HG03565 (cell line): ENCODE data around the gene FZR1.
"Not testable (repeated sequence)": the region's sequence is repeated elsewhere in the genome, so short reads cannot be mapped to it uniquely, and the experiment has no call there.

Experiments used
- ATAC-seq: cut with Tn5 transposase; IDR thresholded peaks from one replicate; pipeline ENCODE4 v1.9.1; 2021; ENCODE audit warnings: mild to moderate bottlenecking, moderate library complexity; ENCODE audit not compliant: unreplicated experiment

Gene FZR1

DNA sequence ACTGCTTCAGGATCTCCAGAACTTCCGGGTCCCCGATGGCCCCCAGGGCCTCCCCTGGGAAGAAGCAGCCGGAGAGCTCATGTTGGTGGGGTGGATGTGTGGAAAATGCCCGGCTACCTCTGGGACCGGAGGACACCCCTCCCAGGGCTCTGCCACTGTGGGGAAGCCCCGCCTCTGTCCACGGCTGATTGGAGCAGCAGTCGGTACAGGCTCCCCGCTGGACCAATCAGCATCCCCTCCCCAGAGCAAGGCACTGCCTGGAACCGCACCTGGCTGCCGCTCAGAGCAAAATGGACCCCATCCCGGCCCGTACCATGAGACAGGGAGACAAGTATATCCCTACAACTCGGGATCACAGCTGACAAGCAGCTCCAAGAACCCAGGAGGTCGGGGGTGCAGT lies 12.1 kb upstream of the FZR1 start:
- ATAC-seq = no peak

DNA sequence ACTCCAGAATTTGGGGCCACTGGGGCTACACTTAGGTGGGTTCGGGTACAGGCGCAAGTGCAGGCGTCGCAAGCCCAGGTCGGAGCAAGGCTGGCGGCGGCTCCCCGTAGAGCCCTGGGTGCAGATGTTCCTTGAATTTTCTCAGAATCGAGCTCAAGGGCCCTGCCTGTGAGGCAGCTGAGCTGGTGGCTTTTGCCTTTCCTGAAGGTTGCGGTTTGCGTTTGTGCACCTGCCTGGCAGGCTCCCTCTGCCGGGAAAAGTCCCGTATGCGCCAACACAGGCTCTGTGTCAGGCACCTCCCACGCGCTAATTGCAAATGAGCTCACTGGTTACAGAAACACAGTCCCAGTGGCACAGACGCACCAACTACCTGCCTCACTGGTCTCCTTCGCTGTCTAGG lies 11.6 kb upstream of the FZR1 start:
- ATAC-seq = no peak

DNA sequence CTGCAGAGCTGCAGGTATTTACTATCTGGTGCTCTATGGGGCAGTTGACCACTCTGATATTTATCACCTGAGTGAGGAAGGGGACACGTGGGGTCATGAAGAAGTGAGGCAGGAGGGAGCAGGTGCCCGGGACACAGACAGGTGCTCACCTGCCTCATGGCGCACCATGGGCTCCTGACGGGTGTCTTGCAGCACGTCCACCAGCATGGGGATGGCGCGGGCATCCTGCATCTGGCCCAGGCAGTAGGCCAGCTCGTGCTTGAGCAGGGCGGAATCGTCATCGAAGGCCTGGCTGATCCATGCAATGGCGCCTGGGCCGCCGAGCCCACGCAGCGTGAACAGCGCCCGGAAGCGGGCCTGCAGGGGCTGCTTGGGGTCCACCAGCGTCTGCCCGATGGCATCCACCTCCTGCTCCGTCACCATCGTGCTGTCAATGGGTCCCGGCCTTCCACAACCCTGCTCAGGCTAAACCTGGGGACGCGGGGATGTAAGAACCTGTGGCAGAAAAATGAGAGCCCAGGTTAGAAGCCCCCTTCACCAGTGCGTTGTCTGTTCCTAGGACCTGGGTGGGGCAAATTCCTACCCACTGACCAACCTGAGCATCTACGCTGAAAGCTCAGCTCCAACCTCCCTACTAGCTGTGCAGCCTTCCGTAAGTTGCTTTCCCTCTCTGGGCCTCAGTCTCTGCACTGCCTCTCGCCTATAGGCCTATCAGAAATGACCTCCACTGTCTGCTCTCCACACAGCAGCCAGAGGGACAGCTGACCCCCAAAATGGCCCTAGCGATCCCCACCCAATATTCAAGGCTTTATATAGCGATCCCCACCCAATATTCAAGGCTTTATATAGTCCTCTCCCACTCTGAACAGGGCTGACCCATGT lies 9.5 kb upstream of the FZR1 start:
- ATAC-seq = no peak

DNA sequence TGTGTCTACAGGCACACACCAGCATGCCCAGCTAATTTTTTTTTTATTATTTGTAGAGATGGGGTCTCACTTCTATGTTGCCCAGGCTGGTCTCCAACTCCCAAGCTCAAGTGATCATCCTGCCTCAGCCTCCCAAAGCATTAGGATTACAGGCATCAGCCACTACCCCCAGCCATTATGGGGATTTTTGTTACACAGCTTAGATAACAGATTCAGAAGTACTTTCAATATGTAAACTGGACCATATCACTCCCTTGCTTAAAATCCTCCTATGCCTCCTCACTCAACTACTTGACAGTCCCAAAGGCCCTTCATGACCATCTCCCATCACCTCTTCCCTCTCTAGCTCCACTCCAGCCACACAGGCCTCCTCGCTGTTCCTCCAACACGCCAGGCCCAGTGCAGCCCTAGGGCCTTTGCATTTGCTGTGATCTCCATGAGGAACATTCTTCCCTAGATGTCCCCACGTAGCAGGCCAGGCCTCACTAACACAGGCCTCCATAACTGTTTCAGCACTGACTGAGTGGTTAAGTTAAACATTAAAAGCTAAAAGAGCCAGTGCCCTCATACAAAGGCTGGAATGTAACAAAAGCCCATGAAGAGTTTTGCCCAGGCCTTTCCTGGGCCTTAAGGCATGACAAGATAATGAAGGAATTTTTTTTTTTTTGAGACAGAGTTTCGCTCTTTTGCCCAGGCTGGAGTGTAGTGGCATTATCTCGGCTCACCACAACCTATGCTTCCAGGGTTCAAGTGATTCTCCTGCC lies 8.2 kb upstream of the FZR1 start:
- no peak for ATAC-seq

DNA sequence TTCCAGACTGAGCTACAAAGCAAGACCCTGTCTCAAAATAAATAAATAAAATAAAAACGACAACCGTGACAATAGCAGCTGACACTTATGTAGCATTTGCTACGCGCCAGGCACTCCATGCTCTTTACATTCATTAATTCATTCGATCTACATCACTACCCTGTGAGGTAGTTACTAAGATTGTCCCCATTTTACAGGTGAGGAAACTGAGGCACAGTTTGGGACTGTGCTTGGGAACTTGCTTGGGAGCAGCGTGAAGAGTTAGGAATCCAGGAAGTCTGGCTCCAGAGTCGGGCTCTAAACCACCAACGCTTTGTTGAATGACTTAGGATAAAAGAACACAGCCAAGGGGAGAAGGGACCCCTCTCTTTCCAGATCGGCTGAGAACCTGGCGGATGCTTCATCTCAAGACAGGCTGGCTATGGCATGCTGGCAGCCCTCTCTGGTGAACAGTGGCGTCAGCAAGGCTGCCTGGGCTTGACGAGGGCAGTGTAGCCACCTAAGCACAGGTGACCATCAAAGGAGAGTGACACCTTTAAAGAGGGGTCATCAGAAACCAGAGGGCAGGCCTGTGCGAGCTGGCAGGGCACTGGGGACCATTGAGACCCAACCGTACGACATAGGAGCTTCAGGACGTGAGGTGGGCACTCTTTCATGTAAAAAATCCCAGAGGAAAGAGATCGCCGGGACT lies 6.2 kb upstream of the FZR1 start:
- ATAC-seq = no peak

DNA sequence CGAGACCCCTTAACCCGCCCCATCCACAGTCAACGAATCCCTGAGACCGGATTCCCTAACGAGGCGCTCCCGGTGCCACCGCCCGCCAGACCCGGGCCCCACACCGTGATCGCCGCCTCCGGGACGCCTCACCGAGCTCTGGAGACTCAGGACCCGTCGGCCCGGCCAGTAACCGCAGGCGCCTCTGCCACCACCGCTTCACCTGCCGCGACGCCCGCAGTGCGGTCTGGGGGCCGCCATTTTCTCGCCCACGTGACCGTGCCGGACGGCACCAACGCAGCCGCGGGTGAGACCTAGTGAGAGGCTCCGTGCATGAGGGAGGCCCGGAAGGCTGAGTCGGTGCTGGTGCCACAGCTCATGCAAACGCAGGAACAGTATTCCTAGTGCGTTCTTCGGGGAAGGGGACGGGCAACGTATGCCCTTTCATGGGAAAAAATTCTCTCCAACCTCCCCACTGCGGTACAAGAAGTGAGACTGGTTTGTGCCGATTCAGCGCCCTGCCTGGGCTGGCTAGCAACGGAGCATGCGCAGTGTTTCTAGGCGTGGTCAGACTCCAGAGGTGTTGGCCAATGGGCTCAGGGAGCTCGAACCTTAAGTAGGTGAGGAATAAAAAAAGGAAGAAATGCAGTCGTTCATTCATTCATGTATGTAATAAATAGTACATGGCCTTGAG lies 5.5 kb upstream of the FZR1 start, which contains the start of gene DOHH:
TSS of gene DOHH (minus strand) at position 246 of the 673 bp plus-strand sequence. CDS start 3,860 bp downstream, outside the sequence.
- peak; percentile 82 for ATAC-seq

DNA sequence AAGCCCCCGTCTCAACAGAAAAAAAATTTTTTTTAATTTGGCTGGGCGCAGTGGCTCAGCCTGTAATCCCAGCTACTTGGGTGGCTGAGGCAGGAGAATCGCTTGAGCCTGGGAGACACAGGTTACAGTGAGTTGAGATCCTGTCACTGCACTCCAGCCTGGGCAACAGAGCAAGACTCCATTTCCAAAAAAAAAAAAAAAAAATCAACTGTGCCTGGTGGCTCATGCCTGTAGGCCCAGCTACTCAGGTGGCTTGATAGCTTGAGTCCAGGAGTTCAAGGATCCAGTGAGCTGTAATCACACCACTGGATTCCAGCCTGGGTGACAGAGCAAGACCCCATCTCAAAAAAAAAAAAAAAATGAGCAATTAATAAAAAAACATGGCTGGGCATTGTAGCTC lies 4.3 kb upstream of the FZR1 start:
- ATAC-seq = no peak

DNA sequence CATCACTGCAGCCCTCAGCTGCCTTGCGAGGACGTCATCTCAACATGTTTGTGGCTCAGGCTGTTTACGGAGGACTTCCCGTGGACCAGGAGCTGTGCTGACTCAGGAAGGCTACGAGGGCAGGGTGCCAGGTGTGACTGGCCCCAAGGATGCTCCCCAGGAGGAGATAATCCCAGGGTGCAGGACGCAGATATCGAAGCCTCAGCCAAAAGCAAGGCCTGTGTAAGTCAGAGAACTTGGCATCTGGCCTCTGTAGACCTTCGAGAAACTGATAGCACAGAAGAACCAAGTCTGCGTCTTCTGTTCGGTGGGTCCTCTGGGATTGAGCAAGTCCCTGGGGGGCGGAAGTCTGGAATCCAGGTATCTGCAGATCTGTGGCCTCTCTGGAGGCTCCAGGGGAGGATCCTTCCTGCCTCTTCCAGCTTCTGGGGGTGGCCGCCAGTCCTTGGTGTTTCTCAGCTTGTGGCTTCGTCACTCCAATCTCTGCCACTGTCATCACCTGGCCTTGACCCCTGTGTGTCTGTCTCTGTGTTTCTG lies 3.0 kb upstream of the FZR1 start:
- ATAC-seq = no peak

DNA sequence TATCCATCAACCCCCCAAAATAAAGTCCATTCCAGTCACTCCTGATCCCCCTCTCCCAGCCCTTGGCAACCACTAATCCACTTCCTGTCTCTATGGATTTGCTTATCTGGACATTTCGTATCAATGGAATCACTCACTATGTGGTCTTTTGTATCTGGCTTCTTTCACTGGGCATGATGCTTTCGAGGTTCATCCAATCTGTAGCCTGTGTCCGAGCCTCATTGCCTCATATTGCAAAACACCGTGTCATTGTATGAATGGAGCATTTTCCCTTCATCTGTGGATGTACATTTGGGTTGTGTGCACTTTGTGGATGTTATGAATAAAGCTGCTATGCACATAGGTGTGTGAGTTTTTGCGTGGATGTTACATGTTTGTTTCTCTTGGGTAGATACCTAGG lies 1.4 kb upstream of the FZR1 start:
- ATAC-seq = no peak

DNA sequence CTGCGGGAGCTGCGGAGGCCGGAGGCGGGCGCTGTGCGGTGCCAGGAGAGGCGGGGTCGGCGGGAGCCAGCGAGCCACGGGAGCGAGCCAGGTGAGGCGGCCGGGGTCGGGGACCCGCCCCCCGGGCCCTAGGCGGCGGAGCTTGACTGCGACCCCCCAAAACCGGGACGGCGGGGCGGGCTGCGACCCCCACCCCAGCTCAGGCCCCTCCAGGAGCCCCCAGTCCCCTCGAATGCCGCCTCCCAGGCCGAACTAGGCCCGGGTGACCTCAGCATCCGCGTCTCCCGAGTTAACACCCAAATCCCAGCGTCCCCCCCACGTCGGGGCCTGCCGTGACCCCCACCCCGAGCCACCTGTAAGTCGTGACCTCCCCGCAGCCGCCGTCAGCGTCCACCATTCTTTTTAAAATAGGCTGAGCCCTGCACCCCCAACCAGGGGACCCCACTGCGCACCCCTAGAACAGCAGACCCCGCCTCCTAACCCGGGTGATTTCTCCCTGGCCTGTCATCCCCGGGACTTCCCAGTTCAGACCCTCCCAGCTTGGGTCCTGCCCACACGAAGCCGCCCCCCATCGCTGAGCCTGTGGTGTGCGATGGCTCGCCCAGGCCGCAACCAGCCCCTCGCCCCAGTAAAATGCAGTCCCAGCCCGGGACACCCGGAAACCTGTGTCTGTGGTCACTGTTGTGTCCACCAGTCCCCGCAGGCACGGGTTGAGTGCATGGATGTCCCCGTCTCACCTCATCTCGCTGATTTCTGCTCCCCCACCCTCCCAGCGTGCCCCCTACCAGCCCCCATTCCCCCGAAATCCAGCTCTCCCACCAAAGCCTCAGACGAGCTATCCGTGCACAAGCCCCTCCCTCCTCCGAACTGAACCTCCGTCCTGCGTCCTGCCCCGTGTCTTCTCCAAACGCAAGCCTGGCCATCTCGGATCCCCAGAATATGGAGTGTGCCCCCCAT lies 551 bp downstream of the FZR1 start:
- ATAC-seq = no peak

DNA sequence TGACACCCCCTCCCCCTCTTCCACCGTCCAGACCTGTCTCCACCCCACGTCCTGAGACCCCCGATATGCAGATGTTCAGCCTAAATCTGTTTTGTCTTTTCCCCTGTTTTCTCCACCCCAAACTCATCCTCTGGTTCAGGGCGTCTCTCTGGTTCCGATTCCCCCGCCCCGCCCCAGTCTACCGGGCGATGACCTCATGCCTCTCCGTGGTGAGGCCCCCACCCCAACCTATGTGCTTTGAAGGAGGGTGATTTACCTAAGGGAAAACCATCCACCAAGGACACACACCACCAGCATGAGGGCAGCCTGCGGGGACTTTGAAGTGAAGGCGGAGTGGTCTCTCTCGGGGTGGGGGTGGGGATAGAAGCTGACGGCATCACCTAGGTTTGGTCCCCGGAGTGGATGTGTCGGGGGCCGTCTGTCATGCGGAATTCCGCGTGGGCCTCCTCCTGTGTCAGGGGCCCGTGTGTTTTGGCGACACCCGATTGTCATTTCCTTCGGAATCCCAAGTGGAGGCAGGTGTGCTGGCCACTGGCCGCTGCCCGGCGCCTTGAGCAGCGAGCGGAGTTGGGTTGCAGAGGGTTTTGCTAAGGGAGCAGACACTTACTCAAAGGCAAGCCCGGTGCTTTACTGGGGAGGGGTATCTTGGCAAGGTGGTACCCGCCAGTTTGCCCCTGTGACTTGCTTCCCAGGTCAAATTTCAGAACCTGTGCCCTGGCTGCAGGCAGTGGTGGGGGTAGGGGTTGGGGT lies 1.4 kb downstream of the FZR1 start:
- no peak for ATAC-seq

DNA sequence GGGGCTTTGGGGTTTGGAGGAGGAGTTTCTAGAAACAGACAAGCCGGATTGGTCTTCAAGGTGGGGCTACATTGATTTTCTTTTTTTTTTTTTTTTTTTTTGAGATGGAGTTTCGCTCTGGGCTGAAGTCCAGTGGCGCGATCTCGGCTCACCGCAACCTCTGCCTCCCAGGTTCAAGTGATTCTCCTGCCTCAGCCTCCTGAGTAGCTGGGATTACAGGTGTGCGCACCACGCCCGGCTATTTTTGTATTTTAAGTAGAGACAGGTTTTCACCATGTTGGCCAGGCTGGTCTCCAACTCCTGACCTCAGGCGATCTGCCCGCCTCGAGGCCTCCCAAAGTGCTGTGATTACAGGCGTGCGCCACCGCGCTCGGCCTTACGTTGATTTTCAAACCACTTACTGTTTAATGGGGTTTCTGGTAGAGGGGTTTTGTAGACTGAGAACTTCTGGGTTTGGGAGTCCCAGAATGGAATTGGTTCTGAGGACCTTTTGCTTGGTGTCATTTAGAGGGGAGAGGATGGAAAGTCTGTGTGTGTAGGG lies 2.1 kb downstream of the FZR1 start:
- ATAC-seq = not testable (repeated sequence)

DNA sequence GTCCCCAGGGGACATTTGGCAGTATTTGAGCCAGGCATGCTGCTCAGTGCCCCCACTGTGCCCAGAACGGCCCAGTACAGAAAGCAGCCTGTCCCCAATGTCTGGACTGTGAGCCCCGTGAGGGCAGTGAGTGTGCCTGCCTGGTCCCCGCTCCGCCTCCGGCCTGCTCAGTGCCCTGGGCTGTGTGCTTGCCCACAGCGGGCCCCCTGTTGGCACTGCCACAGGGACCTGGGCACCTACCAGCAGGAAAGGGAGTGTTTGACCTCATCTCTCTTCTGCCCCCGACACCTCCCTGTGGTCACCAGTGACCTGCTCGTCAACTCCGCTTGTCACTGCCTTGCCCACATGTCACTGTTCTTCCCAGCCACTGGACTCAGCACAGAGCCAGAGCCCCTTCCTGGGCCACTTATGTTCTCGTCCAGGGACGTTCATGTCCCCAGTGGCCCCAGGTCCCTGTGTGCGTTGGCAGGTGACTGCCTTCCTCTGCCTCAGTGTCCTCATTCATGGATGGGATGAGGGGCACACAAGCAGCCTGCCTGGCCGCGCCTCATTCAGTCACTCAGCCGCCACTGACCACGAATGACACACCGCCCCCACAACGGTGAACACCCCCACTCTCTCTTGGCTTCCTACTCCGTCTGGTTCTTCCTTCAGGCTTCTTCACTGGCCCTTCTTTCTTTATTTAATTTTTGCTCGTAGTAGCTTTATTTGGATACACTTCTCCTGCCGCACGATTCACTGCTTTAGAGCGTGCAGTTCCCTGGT lies 2.8 kb downstream of the FZR1 start:
- ATAC-seq = no peak

DNA sequence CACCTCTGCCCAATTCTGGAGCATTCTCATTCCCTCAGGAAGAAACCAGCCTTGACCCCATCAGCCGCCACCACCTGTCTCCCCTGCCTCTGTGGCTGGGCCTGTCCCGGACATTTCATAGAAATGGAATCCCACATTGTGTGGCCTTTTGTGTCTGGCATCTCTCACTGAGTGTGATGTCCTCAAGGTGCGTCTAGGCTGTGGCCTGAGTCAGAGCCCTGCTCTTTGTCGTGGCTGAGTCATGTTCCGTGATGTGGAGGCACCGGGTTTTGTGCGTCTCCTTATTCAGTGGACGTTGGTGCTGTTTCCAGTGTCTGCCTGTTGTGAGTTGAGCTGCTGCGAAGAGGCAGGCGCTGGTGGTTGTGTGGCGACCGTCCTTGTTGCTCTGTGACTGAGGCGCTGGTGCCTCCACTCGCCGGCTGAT lies 3.5 kb downstream of the FZR1 start:
- no peak for ATAC-seq

DNA sequence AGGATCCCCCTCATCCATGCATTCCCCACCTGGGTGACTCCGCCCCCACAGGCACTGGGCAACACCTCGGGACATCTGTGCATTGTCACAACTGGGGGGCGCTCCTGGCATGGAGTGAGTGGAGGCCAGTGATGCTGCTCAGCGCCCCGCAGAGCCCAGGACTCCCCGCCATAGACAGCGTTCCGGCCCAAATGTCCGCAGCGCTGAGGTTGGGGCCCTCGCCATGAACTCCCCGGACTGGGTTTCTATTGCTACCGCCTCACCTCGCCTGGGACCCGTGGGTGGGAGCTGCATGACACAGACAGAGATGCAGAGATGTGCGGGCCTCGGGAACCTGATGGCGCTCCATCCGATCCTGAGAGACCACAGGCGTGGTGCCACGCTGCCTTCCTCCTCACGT lies 4.6 kb downstream of the FZR1 start:
- ATAC-seq = no peak

DNA sequence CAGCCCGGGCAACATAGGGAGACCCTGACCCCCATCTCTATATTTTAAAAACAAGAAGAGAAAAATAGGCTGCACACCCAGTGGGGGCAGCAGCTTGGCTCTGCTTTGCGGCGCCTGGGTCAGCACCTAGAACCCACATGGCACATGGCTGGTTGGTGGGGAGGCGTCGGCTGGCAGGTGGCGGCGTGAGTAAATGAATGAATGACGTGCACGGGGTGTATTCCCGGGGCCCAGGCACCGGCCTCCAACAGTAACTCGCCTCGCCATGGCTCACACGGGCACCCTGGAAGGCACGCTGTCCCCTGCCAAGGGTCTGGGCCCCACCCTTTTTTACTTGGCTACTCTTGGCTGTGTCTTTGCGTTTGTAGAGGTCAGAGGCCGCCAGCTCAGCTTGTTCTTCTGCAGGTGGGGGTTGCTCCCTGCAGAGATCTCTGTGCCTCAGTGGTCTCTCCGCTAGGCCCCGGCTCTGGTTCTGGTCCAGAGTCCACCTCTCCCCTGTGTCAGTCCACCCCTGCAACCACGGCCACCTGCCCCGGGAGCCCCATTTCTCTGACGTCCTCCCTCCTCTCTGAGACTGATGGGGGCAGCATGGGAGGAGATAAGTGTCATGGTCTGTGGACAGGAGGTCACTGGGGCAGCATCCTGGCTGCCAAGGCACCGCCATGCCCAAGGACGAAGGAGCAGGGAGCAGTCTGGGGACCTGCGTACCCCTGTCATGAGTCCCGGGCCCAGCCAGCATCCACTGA lies 5.6 kb downstream of the FZR1 start:
- ATAC-seq = no peak

DNA sequence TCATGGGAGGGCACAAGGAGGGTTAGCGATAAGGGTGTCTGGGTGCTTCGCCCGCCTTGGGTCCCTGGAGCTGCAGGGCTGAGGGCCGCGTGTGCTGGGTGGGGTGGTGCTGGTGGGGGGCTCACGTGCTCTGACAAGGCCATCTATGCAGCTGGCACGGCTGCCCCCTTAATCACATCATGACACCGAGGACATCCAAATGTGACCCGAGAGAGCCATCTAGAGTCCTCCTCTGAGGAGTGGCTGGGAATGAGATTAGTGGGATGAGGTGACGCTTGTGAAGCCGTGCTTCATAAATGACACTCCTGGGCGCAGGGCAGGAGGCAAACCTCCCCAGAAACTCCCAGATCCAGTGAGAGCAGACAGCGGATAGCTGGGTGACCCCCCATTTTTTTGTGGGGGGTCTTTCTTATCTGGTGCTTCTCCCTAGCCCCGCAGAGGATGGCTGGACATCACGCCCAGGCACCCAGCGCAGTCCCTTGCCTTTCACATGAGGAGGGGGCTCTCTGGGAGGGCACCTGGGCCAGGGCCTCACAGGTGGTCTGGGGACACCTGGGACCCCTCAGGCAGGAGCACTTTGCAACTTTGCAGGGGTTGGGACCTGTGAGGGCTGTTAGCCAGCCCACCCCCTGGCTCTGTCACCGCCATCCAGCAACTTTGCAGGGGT lies 6.6 kb downstream of the FZR1 start:
- no peak for ATAC-seq
